GM23338 (cell line): Measurements from ENCODE around the gene GTPBP4. TPM values are rescaled to one million over a fixed set of nuclear protein-coding genes. Genes with fewer than 3 reads are reported as not detected.

Experiments
- ATAC-seq: fragments of 200-7000 bp; cut with Tn5 transposase; 3 replicates; pipeline ENCODE4 v1.9.1; 2020
- DNase-seq: peaks from one replicate; pipeline ENCODE4 v3.0.0-alpha.2; 2015; ENCODE audit warnings: low spot score
- H2AFZ ChIP-seq: fragments of 200-600 bp; sonication (generic); 2 replicates; pipeline ENCODE4 v1.8.0; 2016; ENCODE audit warnings: antibody characterized with exemption, mild to moderate bottlenecking, moderate library complexity
- H3F3A ChIP-seq: fragments of 200-600 bp; sonication (generic); replicated peaks from 2 replicates; pipeline ENCODE4 v1.8.0; 2017; ENCODE audit warnings: antibody characterized with exemption, mixed run types, low read depth
- H3K27ac ChIP-seq: fragments of 200-600 bp; sonication (generic); 2 replicates; pipeline ENCODE4 v1.6.1; 2016; ENCODE audit warnings: low read depth
- H3K27me3 ChIP-seq: fragments of 200-600 bp; sonication (generic); 2 replicates; pipeline ENCODE4 v1.8.0; 2016; ENCODE audit warnings: mild to moderate bottlenecking, mixed run types, moderate library complexity; ENCODE audit not compliant: insufficient read depth
- H3K36me3 ChIP-seq: fragments of 200-600 bp; sonication (generic); 2 replicates; pipeline ENCODE4 v1.8.0; 2016; ENCODE audit warnings: mild to moderate bottlenecking; ENCODE audit not compliant: insufficient read depth
- H3K4me1 ChIP-seq: fragments of 200-600 bp; sonication (generic); 2 replicates; pipeline ENCODE4 v1.8.0; 2016; ENCODE audit warnings: mild to moderate bottlenecking, moderate library complexity; ENCODE audit not compliant: insufficient read depth
- H3K4me2 ChIP-seq: fragments of 200-600 bp; sonication (generic); 2 replicates; pipeline ENCODE4 v1.7.1; 2017; ENCODE audit warnings: mixed run types
- H3K4me3 ChIP-seq: fragments of 200-600 bp; sonication (generic); 2 replicates; pipeline ENCODE4 v1.6.1; 2016; ENCODE audit warnings: mixed run types
- H3K79me2 ChIP-seq: fragments of 200-600 bp; sonication (generic); replicated peaks from 2 replicates; pipeline ENCODE4 v1.8.0; 2017; ENCODE audit warnings: mild to moderate bottlenecking; ENCODE audit not compliant: insufficient read depth
- H3K9me2 ChIP-seq: fragments of 200-600 bp; sonication (generic); 2 replicates; pipeline ENCODE4 v1.8.0; 2017; ENCODE audit not compliant: insufficient read depth
- H4K20me1 ChIP-seq: fragments of 200-600 bp; sonication (generic); replicated peaks from 2 replicates; pipeline ENCODE4 v1.8.0; 2017; ENCODE audit warnings: mild to moderate bottlenecking; ENCODE audit not compliant: insufficient read depth
- H3K27ac Mint-ChIP-seq: 2 replicates; pipeline ENCODE4 v1.8.0; 2020; ENCODE audit warnings: inconsistent platforms, mild to moderate bottlenecking, moderate library complexity, mixed read lengths
- H3K27me3 Mint-ChIP-seq: 3 replicates; pipeline ENCODE4 v1.8.0; 2022; ENCODE audit warnings: low read depth, mild to moderate bottlenecking, moderate library complexity, mixed read lengths, inconsistent platforms; ENCODE audit not compliant: insufficient read depth, poor library complexity
- H3K36me3 Mint-ChIP-seq: 3 replicates; pipeline ENCODE4 v1.8.0; 2021; ENCODE audit warnings: low read depth, mild to moderate bottlenecking, inconsistent platforms, moderate library complexity, mixed read lengths
- H3K4me1 Mint-ChIP-seq: 3 replicates; pipeline ENCODE4 v1.8.0; 2020; ENCODE audit warnings: mild to moderate bottlenecking, inconsistent platforms, mixed read lengths
- H3K4me3 Mint-ChIP-seq: 3 replicates; pipeline ENCODE4 v1.8.0; 2021; ENCODE audit warnings: moderate library complexity, mild to moderate bottlenecking, inconsistent platforms, mixed read lengths
- H3K9me3 Mint-ChIP-seq: 3 replicates; pipeline ENCODE4 v1.8.0; 2020; ENCODE audit warnings: moderate library complexity, mild to moderate bottlenecking, inconsistent platforms, mixed read lengths
- CREB1 ChIP-seq: fragments of 250-450 bp; sonication (Bioruptor Pico); IDR thresholded peaks from 2 replicates; pipeline ENCODE4 v1.5.0; 2020; ENCODE audit warnings: low read depth, mild to moderate bottlenecking, moderate library complexity
- CTCF ChIP-seq, 2 experiments: fragments of 200-600 bp in 1 of 2; sonication (generic) in 1 of 2; conservative IDR thresholded peaks; 2 replicates each; pipeline versions ENCODE4 v1.5.1 to v1.6.1; 2016 to 2017; ENCODE audit warnings: antibody characterized with exemption in 2 of 2, low read depth in 2 of 2, mild to moderate bottlenecking in 2 of 2, moderate library complexity in 1 of 2
- ETS1 ChIP-seq: IDR thresholded peaks from 2 replicates; pipeline ENCODE4 v1.6.1; 2016; ENCODE audit warnings: antibody characterized with exemption
- EZH2 ChIP-seq: fragments of 200-600 bp; sonication (generic); IDR thresholded peaks from one replicate; pipeline ENCODE4 v1.8.0; 2017; ENCODE audit warnings: antibody characterized with exemption, mild to moderate bottlenecking, low read depth; ENCODE audit not compliant: unreplicated experiment
- JUNB ChIP-seq: IDR thresholded peaks from one replicate; pipeline ENCODE4 v1.6.1; 2016; ENCODE audit warnings: antibody characterized with exemption; ENCODE audit not compliant: unreplicated experiment
- POLR2AphosphoS5 ChIP-seq: IDR thresholded peaks from 2 replicates; pipeline ENCODE4 v1.6.1; 2016; ENCODE audit warnings: antibody characterized with exemption, low read depth
- REST ChIP-seq: IDR thresholded peaks from one replicate; pipeline ENCODE4 v1.6.1; 2018; ENCODE audit warnings: antibody characterized with exemption; ENCODE audit not compliant: unreplicated experiment
- long read RNA-seq: library from polyadenylated mRNA; unstranded; transcript quantifications from one replicate; pipeline ENCODE4 v2.0.0, GENCODE V29; 2020; ENCODE audit not compliant: unreplicated experiment
- polyA plus RNA-seq: library from polyadenylated mRNA; unstranded; fragments of >200 nt; fragmentation: Nextera tagmentation; extraction: Ambion mirVana; gene quantifications from 2 replicates; pipeline ENCODE4 v1.2.1, GENCODE V29; 2016
- total RNA-seq: library from RNA; depleted of rRNA; stranded (reverse); fragments of >200 nt; shearing (Covaris generic); gene quantifications from 2 replicates; pipeline ENCODE4 v1.2.3, GENCODE V29; 2014; rRNA removed

GTPBP4 gene
- total RNA-seq (48.7 and 56.5 TPM in 2 replicates), polyA plus RNA-seq (51.2 and 62.6 TPM in 2 replicates)
- long read RNA-seq, full-length matches to known transcripts, result 21 of 138 reads
- long read RNA-seq, partial matches to known transcripts, result 112 of 138 reads
- long read RNA-seq, other reads (novel, unspliced or antisense), result 5 of 138 reads

GRCh38 chr10:987870-988666 is at the start of gene GTPBP4:
Gene GTPBP4, plus strand, starts transcription at chr10:988434. Its CDS starts 46 bp downstream, at chr10:988480.
- TF ChIP-seq EZH2 (no peak), POLR2AphosphoS5 (peak; percentile 92), CTCF (conservative IDR thresholded peaks at IDR 0.05; ENCODE audit: low read depth in 2 of 2) (peak in 1 of 2 experiments; percentile 80; a peak in 2 of 4 replicates), CREB1 (CRISPR knock-in tag) (peak; percentile 94), JUNB (peak; percentile 11), REST (no peak), ETS1 (peak; percentile 86)
- Histone ChIP-seq H3K79me2 (peaks cover 48% of the 10 kb centered on the region), H3K4me2 (peak within 1 kb of the TSS; percentile 93), H3K4me3 (peak within 1 kb of the TSS; percentile 99), H3K9me2 (no peaks in the 10 kb centered on the region), H3K27me3 (no peaks in the 10 kb centered on the region), H3K36me3 (peaks cover 14% of the 10 kb centered on the region), H4K20me1 (peaks cover 40% of the 10 kb centered on the region), H3F3A (0 out of 2 replicates have a peak, but pooled peaks cover 11% of the 10 kb centered on the region), H3K4me1 (peaks cover 21% of the 10 kb centered on the region), H2AFZ (peak within 1 kb of the TSS; percentile 56), H3K27ac (peak within 1 kb of the TSS; percentile 93)
- H3K27me3 Mint-ChIP-seq, result peaks cover 19% of the 10 kb centered on the region
- peaks cover 17% of the 10 kb centered on the region for H3K4me1 Mint-ChIP-seq
- DNase-seq (peak; percentile 99), ATAC-seq (peak; percentile 98)
- no peaks in the 10 kb centered on the region; the same call in 2 of the 3 replicates for H3K9me3 Mint-ChIP-seq
- peak within 1 kb of the TSS; percentile 99 for H3K27ac Mint-ChIP-seq
- peaks cover 38% of the 10 kb centered on the region for H3K36me3 Mint-ChIP-seq
- H3K4me3 Mint-ChIP-seq, result peak within 1 kb of the TSS; percentile 98
